IMR-90 (cell line): Measurements from ENCODE around the gene PDE8B. TPM values are rescaled to one million over a fixed set of nuclear protein-coding genes. Genes with fewer than 3 reads are reported as not detected.

Experiments
- ATAC-seq: fragments of 200-7000 bp; cut with Tn5 transposase; 2 replicates; pipeline ENCODE4 v1.9.1; 2020; ENCODE audit warnings: low read depth, mild to moderate bottlenecking, moderate library complexity
- BruUV-seq: library from RNA; stranded (reverse); fragments of 400-500 nt; replicated peaks from 2 replicates; lab custom pipeline; 2021; lab: Mats Ljungman, UMichigan
- CTCF ChIA-PET: fragments of 300-600 bp; formaldehyde crosslinking; extraction: SDS; loops from one replicate; lab custom pipeline; 2021; ENCODE audit warnings: antibody characterized with exemption; lab: Yijun Ruan, JAX
- POLR2A ChIA-PET: fragments of 300-600 bp; sonication (Branson Sonifier 250); formaldehyde crosslinking; loops from one replicate; lab custom pipeline; 2022; ENCODE audit warnings: antibody characterized with exemption; ENCODE audit not compliant: unreplicated experiment; lab: Charles Lee
- DNase-seq: peaks from one replicate; pipeline ENCODE4 v3.0.0; 2013
- H2AFZ ChIP-seq: replicated peaks from 2 replicates; pipeline ENCODE3; 2013; ENCODE audit warnings: low read length, mild to moderate bottlenecking; ENCODE audit not compliant: poor library complexity
- H2AK5ac ChIP-seq: 2 replicates; pipeline ENCODE4 v1.6.1; 2013; ENCODE audit warnings: low read depth, low read length, inconsistent platforms
- H2AK9ac ChIP-seq: replicated peaks from 2 replicates; pipeline ENCODE3; 2013; ENCODE audit warnings: mild to moderate bottlenecking, low read depth, low read length, moderate library complexity; ENCODE audit not compliant: poor library complexity
- H2BK120ac ChIP-seq: 2 replicates; pipeline ENCODE4 v1.6.1; 2013; ENCODE audit warnings: low read depth, low read length, inconsistent platforms
- H2BK15ac ChIP-seq: 3 replicates; pipeline ENCODE4 v1.6.1; 2013; ENCODE audit warnings: low read depth, low read length, inconsistent platforms
- H2BK20ac ChIP-seq: 2 replicates; pipeline ENCODE4 v1.6.1; 2013; ENCODE audit warnings: low read depth, mild to moderate bottlenecking, inconsistent platforms, low read length, moderate library complexity
- H2BK5ac ChIP-seq: 2 replicates; pipeline ENCODE4 v1.6.1; 2013; ENCODE audit warnings: mild to moderate bottlenecking, low read depth, low read length, inconsistent platforms; ENCODE audit not compliant: poor library complexity, severe bottlenecking
- H3K14ac ChIP-seq: replicated peaks from 2 replicates; pipeline ENCODE4 v1.6.1; 2013; ENCODE audit warnings: low read depth, low read length, inconsistent platforms
- H3K18ac ChIP-seq: 2 replicates; pipeline ENCODE4 v1.6.1; 2013; ENCODE audit warnings: low read depth, low read length, control low read depth
- H3K23ac ChIP-seq: 2 replicates; pipeline ENCODE4 v1.6.1; 2013; ENCODE audit warnings: low read depth, low read length, inconsistent platforms
- H3K27ac ChIP-seq: 2 replicates; pipeline ENCODE4 v1.5.1; 2013; ENCODE audit warnings: mild to moderate bottlenecking, control low read depth, low read length; ENCODE audit not compliant: insufficient read depth
- H3K27me3 ChIP-seq: 2 replicates; pipeline ENCODE4 v1.6.1; 2013; ENCODE audit warnings: low read length; ENCODE audit not compliant: control insufficient read depth, insufficient read depth
- H3K36me3 ChIP-seq: 2 replicates; pipeline ENCODE4 v1.6.1; 2013; ENCODE audit warnings: low read length, mixed read lengths; ENCODE audit not compliant: control insufficient read depth, insufficient read depth
- H3K4ac ChIP-seq: 2 replicates; pipeline ENCODE4 v1.6.1; 2013; ENCODE audit warnings: low read depth, low read length, inconsistent platforms
- H3K4me1 ChIP-seq: 2 replicates; pipeline ENCODE4 v1.6.1; 2013; ENCODE audit warnings: low read length, mixed read lengths; ENCODE audit not compliant: control insufficient read depth, insufficient read depth
- H3K4me2 ChIP-seq: 2 replicates; pipeline ENCODE4 v1.6.1; 2013; ENCODE audit warnings: low read depth, mild to moderate bottlenecking, control low read depth, low read length, moderate library complexity
- H3K4me3 ChIP-seq: 2 replicates; pipeline ENCODE4 v1.5.1; 2013; ENCODE audit warnings: low read depth, mild to moderate bottlenecking, control low read depth, low read length, moderate library complexity; ENCODE audit not compliant: insufficient read depth
- H3K56ac ChIP-seq: 2 replicates; pipeline ENCODE4 v1.6.1; 2013; ENCODE audit warnings: low read length, inconsistent platforms; ENCODE audit not compliant: insufficient read depth; ENCODE audit errors: extremely low read depth
- H3K79me1 ChIP-seq, 2 experiments: 2 replicates each; pipeline ENCODE4 v1.6.1; 2013; ENCODE audit warnings: low read length in 2 of 2, inconsistent platforms in 1 of 2, low read depth in 1 of 2
- H3K9ac ChIP-seq: 2 replicates; pipeline ENCODE4 v1.6.1; 2013; ENCODE audit warnings: low read depth, low read length, control low read depth
- H3K9me1 ChIP-seq: 2 replicates; pipeline ENCODE4 v1.6.1; 2013; ENCODE audit warnings: low read length, inconsistent platforms; ENCODE audit not compliant: insufficient read depth
- H3K9me3 ChIP-seq: 2 replicates; pipeline ENCODE4 v1.6.1; 2013; ENCODE audit warnings: low read length; ENCODE audit not compliant: control insufficient read depth, insufficient read depth
- H4K20me1 ChIP-seq: 2 replicates; pipeline ENCODE4 v1.6.1; 2013; ENCODE audit warnings: low read length, inconsistent platforms; ENCODE audit not compliant: insufficient read depth
- H4K5ac ChIP-seq: 2 replicates; pipeline ENCODE4 v1.6.1; 2013; ENCODE audit warnings: mild to moderate bottlenecking, low read depth, low read length, control low read depth
- H4K8ac ChIP-seq, 2 experiments: 2 replicates each; pipeline ENCODE4 v1.6.1; 2013; ENCODE audit warnings: low read depth in 2 of 2, low read length in 2 of 2, control low read depth in 1 of 2, inconsistent platforms in 1 of 2
- H4K91ac ChIP-seq: 2 replicates; pipeline ENCODE4 v1.6.1; 2013; ENCODE audit warnings: low read depth, low read length, inconsistent platforms; ENCODE audit not compliant: insufficient read depth
- CTCF ChIP-seq: conservative IDR thresholded peaks from 2 replicates; pipeline ENCODE4 v1.5.1; 2012; ENCODE audit warnings: mild to moderate bottlenecking, low read depth, low read length, improper control_type of control experiment
- ELK1 ChIP-seq: fragments of 150-350 bp; IDR thresholded peaks from 2 replicates; pipeline ENCODE4 v1.6.1; 2016; ENCODE audit warnings: low read depth, mild to moderate bottlenecking, low read length, moderate library complexity, borderline replicate concordance
- MXI1 ChIP-seq: IDR thresholded peaks from 2 replicates; pipeline ENCODE4 v1.6.1; 2012; ENCODE audit warnings: low read depth, mild to moderate bottlenecking, low read length, moderate library complexity, borderline replicate concordance
- NFE2L2 ChIP-seq: fragments of 150-350 bp; IDR thresholded peaks from 2 replicates; pipeline ENCODE4 v1.6.1; 2016; ENCODE audit warnings: low read depth, mild to moderate bottlenecking, low read length
- USF2 ChIP-seq: fragments of 150-350 bp; IDR thresholded peaks from 2 replicates; pipeline ENCODE4 v1.6.1; 2017; ENCODE audit warnings: mild to moderate bottlenecking, antibody characterized with exemption, low read length, low read depth
- dilution Hi-C: fragments of 300-500 bp; cut with HindIII; formaldehyde crosslinking; loops from one replicate; pipeline ENCODE4 v1.14.3; 2018; ENCODE audit warnings: low sequenced_read_pairs; ENCODE audit not compliant: unreplicated experiment
- in situ Hi-C: fragments of 300-500 bp; cut with MboI; formaldehyde crosslinking; loops from 3 replicates; pipeline ENCODE4 v1.14.3; 2019; ENCODE audit warnings: low sequenced_read_pairs, inconsistent platforms, mixed read lengths
- intact Hi-C: fragments of 100-400 bp; cut with micrococcal nuclease; formaldehyde crosslinking; loops from 2 replicates; pipeline ENCODE4 v1.10.0; 2022
- polyA plus RNA-seq, 3 experiments: library from polyadenylated mRNA; depleted of rRNA; stranded (reverse); fragments of >200 nt; gene quantifications; 2 replicates each; pipeline ENCODE4 v1.2.3, GENCODE V29; 2012; ENCODE audit warnings: low replicate concordance in 1 of 3
- total RNA-seq: library from RNA; depleted of rRNA; stranded (reverse); fragments of >200 nt; gene quantifications from 2 replicates; pipeline ENCODE4 v1.2.3, GENCODE V29; 2012

Gene PDE8B
- total and polyA plus RNA-seq, 2 of the 4 experiments (the other 2 are of a cell fraction): under 0.01 to 0.03 TPM

DNA sequence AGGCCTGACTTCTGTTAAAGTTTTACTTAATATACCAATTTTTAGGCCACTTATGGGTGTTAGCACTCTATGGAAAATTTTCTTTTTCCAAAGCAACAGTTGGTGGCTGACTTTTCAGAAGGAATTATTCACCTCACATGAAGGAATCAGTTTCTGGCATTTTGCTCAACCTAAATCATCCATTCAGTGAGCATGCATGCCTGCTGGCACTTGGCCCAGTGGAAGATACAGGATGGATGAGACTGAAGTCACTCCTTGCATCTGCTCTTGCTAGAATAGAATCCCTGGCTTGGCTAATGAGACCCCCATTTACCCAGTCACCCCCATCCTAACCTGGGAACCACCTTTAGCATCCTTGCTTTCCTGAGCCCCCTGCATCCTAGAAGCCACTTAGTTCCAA is 149.9 kb downstream of the PDE8B start:
- H2AK9ac ChIP-seq: no peak overlapping the region

More for the DNA sequence above, 149.9 kb downstream of the PDE8B start:
- TF ChIP-seq USF2: no peak
- no peak for TF ChIP-seq ELK1
- no peak for TF ChIP-seq CTCF
- no peak for TF ChIP-seq NFE2L2
- TF ChIP-seq MXI1: no peak
- no peak overlapping the region; the same call in 1 of the 2 replicates for H2BK20ac ChIP-seq
- no peak overlapping the region for H4K8ac ChIP-seq
- ATAC-seq (no peak), DNase-seq (peak; percentile 10)
- H2AFZ ChIP-seq: no peak overlapping the region
- dilution Hi-C loops: no loop called here
- H2BK120ac ChIP-seq: peak overlapping the region; percentile 18; the same call in 1 of the 2 replicates
- no peak overlapping the region for H3K9ac ChIP-seq
- H3K79me1 ChIP-seq: no peaks in the 10 kb centered on the region
- no peak overlapping the region for H3K27ac ChIP-seq
- no peak overlapping the region for H4K5ac ChIP-seq
- H3K27me3 ChIP-seq: peaks cover 2% of the 10 kb centered on the region
- no peaks in the 10 kb centered on the region for H4K20me1 ChIP-seq
- no peak overlapping the region for H3K4me2 ChIP-seq
- 0 out of 2 replicates have a peak overlapping the region, but pooled peaks have one; percentile 22 for H2AK5ac ChIP-seq
- intact Hi-C loops: no loop called here
- H2BK15ac ChIP-seq: 0 out of 3 replicates have a peak overlapping the region, but pooled peaks have one; percentile 39
- no peak overlapping the region for H2BK5ac ChIP-seq
- in situ Hi-C loops: no loop called here
- H3K4me1 ChIP-seq: peaks cover 8% of the 10 kb centered on the region
- no peak overlapping the region for H3K23ac ChIP-seq
- no peaks in the 10 kb centered on the region for H3K36me3 ChIP-seq
- peaks cover 13% of the 10 kb centered on the region for H3K9me1 ChIP-seq
- no peaks in the 10 kb centered on the region for H3K9me3 ChIP-seq
- H4K91ac ChIP-seq: no peak overlapping the region
- ChIA-PET CTCF (no interaction called here), POLR2A (no interaction called here)
- H3K14ac ChIP-seq: no peak overlapping the region
- no TSS peak for BruUV-seq
- no peak overlapping the region for H3K56ac ChIP-seq
- no peak overlapping the region for H3K4ac ChIP-seq
- H3K18ac ChIP-seq: no peak overlapping the region
- H3K4me3 ChIP-seq: no peak overlapping the region
